NCI-H187 (cell line): ENCODE results near the gene CORO2B.
"Not testable (repeated sequence)": the region's sequence is repeated elsewhere in the genome, so short reads cannot be mapped to it uniquely, and the experiment has no call there.

Experiments
- DNase-seq, 2 experiments: peaks; one replicate each; lab custom pipeline; 2025; lab: John Stamatoyannopoulos, UW

CORO2B gene

DNA sequence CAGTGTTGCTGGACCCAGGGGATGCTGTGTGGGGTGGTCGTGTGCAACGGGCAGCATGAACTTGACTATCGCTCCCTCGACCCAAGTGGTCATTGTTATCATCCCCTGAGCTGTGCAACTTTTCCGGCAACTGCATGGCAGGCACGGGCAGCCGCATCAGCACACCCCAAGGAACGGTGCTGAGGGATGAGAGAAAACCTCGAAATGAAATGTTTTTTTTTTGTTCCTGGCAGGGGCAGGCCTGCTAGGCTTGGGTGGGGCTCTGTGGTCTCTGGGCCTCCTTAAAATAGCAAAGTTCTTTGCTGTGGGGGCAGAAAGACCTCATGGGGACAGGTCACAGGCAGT is 51.4 kb downstream of the CORO2B start:
- DNase-seq: no peak

DNA sequence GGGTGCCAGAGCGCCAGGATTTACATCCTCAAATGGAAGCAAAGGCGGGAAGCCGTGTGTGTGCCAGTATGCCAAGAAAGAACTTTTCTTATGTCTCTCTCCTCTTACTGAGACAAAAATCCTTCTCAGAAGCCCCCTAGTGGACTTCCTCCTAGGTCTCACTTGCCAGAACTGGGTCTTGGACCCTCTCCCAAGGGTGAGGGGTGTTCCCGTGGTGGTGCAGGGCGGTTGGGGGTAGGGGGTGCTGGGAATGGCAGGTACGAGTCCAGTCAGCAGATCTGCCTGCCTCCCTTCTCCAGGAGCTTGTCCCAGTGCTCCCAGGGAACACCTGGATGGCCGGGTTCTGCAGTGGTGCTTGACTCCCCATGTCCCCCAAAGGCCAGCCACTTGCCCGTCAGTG is 52.0 kb downstream of the CORO2B start:
- DNase-seq: no peak

DNA sequence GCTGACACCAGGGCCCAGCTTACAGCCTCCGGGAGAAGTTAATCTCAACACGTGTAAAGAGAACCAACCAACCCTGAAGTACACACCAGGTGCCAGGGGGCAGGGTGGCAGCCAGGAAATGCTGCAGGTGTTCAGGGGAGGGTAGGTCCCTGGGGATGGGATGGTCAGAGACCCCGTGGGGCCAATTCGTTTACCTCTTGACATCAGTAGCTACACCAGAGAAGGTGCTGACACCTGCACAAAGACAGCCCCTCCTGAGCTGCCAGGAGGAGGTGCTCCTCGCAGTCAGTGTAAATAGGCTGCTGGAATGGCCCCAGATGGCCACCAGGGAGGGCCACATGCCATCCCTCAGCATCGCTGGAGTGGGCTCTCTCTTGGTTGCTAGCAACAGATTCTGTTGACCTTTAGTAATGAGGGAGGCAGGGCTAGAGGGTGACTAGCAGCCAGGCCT is 52.8 kb downstream of the CORO2B start:
- DNase-seq: peak in 1 of 2 experiments; percentile 16

- DNase-seq: no peak
Observed at GRCh38 chr15:68632101-68632500, 53.3 kb downstream of the CORO2B start.

GRCh38 chr15:68633231-68634121 is 54.7 kb downstream of the CORO2B start:
- no peak for DNase-seq

- no peak for DNase-seq
Observed at GRCh38 chr15:68634122-68634482, 55.3 kb downstream of the CORO2B start.

- DNase-seq: no peak
Observed at GRCh38 chr15:68634531-68634930, 55.7 kb downstream of the CORO2B start.

DNA sequence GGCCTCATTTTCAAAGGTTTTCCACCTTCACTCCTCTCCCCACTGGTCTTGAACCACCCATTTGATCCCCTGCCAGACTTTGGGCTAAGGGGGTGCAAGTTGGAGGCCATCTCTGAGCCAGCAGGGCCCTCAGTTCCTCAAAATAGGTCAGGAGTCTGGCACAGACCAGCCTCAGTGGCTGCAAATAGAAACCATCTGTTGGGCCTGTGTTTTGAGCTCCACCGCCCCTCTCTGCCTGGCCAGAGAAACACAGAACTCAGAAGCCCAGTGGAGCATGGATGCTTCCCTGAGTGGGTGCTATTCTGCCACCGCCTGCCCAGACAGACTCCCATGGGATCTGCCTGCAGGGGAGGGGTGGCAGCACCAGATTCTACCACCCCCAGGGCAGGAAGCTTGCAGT is 56.3 kb downstream of the CORO2B start:
- no peak for DNase-seq

DNA sequence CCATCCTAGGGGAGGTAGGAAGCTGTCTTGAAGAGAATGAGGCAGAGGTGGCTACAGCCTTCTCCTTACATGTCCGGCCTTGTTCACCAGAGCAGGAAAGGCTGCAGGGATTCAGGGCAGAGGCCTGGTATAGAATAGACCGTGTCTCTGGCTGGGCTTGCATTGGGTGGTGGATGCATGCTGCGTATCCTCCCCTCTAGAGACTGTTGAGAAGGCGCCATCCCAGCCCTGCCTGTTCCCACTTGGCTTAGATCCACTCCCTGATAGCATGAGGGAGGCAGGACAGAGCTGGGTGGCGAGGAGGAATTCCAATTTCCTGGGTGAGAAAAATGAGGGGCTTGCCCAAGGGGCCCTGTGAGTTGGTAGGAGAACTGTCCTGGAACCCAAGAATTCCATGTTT is 57.5 kb downstream of the CORO2B start:
- no peak for DNase-seq

DNA sequence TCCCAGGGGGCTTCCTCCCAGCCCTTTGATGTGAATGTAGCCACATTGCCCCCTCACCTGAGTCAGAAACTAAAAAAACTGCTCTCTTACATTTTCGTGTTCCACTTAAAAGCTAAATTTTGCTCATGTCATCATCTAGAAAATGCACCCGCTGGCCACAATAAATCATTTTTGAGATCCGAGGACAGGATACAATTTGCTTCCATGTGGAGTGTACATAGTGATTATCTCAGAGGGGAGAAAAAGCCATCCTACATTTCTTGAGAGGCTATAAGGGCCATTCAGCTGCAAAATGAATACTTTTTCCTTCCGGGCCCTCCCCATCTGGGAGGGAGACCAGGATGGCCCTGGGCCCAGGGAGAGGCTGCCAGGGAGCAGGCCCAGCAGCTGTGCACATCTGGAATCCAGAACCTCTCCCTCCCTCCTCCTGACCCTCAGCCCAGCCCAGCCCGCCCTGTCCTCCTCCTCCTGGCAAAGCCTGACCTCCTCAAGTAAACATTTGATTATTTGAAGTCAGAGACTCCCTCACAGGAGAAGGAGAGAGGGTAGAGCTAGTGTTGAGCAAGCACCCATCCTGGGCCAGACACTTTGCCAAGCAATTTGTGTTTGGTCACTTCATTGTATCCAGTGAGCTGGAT is 59.1 kb downstream of the CORO2B start:
- DNase-seq: peak; percentile 61 to 72

DNA sequence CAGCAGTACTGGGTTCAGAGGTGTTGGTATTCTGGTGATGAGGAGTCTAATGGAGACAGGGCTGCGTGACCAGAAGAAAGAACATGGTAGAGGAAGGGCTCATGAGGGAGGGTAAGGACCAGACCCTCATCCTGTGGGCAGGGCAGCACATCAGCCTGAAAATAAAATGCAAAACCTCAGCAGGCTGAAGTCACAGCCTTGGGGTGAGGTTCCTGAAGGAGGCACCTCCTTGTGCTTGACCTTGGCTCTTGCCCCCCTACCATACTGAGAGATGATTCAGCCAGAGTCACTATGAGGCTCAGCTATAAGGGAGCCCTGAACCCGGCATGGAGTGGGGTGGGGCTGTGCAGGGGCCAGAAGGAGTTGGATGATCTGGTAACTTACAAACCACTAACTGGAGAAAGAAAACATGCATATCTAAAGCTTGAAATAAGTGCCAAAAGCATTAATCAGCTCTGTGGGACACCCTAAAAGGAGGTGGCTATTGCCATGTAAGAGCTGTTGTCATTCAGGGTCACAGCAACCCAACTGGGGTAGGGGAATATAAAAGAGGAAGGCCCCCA is 60.2 kb downstream of the CORO2B start:
- DNase-seq: no peak

DNA sequence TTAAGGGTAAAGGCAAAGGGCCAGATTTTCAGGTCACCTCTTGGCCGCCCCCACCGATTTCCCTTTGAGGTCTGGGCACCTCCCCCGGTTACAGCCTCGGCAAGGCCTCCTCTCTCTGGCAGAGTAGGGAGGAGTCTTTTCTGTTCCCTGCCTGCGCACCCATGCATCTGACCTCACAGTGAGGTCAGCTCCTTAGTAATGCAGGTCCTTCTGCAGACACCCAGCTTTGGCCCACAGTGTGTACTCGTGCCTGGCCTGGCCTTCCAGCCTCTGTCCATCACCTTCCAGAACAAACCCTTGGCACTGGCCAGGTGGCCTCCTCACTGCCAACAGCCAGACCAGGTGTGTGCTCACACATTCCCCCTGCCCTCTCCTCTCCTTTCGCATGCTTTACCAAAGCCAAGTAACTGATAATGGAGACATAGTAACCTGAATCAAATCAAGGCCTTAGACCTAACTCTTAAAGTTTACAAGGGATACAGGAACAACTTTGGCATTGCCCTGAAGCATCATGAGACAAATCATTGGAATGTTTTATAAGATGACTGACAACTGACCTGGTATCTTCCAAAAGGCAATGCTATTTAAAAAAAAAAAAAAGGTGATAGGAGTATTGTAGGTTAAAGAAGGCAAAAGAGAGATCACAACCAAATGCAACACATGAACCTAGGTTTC is 61.3 kb downstream of the CORO2B start:
- DNase-seq: no peak

- DNase-seq: peak in 1 of 2 experiments; percentile 28
Observed at GRCh38 chr15:68640791-68641331, 62.1 kb downstream of the CORO2B start.

- no peak for DNase-seq
Observed at GRCh38 chr15:68641376-68641775, 62.6 kb downstream of the CORO2B start.

DNA sequence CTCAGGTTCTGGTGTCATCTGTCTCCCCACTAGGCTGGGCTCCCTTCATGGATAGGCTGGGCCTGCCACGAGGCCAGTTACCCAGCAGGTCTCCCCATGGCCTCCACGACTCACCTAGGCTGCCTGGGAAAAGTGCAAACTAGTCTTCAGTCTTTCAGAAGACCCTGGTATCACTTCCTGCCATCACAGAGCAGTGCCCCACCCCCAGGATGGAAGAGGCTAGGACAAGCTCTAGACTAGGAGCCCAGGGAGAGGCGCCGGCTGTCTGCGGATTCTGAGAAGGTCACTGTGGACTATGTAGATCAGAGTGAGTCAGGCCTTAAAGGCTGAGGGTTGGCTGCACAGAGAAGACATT is 63.7 kb downstream of the CORO2B start:
- no peak for DNase-seq

GRCh38 chr15:68643216-68643830 is 64.5 kb downstream of the CORO2B start:
- DNase-seq: no peak

DNA sequence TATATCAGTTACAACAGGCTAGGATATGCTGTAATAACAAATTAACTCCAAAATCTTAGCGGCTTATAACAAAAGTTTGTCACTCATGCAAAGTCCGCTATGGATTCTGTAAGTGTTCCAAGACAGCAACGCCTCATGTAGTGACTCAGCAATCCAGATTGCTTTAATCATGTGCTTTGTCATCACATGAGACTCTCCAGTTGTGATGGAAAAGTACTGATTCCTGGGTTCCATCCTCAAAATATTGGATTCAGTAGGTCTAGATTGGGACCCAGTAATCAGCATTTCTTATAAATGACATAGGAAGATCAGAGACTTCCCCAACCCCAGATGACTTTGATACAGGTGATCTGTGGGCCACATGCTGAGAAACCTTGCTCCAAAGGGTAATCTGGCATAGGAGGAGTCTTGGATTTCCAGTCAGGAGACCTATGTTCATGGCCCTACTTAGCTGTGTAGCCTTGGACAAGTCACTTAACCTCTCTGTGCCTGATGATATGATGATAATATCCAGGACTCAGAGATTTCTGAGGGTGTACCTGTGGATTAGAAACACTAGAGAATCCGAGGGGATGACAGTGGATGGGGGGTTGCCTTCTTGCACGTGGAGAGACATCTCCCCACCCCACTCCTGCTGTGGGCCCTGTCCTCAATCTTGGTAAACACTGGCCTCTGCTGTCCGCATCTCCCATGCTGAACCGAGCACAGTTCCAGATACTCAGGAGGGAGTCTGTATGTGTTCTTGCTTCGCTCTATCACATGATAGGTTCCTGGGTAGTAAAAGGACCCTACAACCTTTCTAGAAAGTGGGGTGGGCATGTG is 65.5 kb downstream of the CORO2B start:
- DNase-seq: no peak

DNA sequence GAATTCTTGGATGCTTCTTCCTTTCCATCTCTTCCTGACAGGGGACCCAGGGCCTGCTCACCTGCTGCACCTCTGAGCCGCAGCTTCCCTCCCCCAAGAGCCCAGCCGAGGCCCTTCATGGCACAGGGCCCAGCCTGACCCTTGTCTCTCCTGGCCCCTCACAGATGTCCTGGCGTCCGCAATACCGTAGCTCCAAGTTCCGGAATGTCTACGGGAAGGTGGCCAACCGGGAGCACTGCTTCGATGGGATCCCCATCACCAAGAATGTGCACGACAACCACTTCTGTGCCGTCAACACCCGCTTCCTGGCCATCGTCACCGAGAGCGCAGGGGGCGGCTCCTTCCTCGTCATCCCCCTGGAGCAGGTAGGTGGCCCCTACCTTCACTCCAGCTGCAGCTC is 66.2 kb downstream of the CORO2B start:
- no peak for DNase-seq

GRCh38 chr15:68646156-68646555 is 67.4 kb downstream of the CORO2B start:
- DNase-seq: no peak

GRCh38 chr15:68646696-68647095 is 67.9 kb downstream of the CORO2B start:
- no peak for DNase-seq

GRCh38 chr15:68647361-68647760 is 68.6 kb downstream of the CORO2B start:
- not testable (repeated sequence) for DNase-seq
